ENCODE measurements around the gene EHD4.

The EHD4 gene

GRCh38 chr15:41933326-41933725, 39.0 kb downstream of the EHD4 start:
- H3K4me1 ChIP-seq (ENCODE audit: control insufficient read depth in 1 of 2, insufficient read depth in 1 of 2, low read depth in 1 of 2, low read length in 1 of 2), result peaks cover 12 to 21% of the 10 kb centered on the region in 2 experiments
- no peak for TF ChIP-seq CTCF (IDR thresholded peaks at IDR 0.05)
- no peaks in the 10 kb centered on the region for H3K9me3 ChIP-seq
- H3K27me3 ChIP-seq, result no peaks in the 10 kb centered on the region
- no peak overlapping the region for H3K27ac ChIP-seq
- H3K4me3 ChIP-seq (ENCODE audit: low read depth in 1 of 2, low read length in 1 of 2), result no peak overlapping the region
- no peaks in the 10 kb centered on the region for H3K36me3 ChIP-seq

GRCh38 chr15:41932511-41933289, 39.7 kb downstream of the EHD4 start:
- Histone ChIP-seq H3K4me1 (ENCODE audit: control insufficient read depth in 1 of 2, insufficient read depth in 1 of 2, low read depth in 1 of 2, low read length in 1 of 2) (peaks cover 14 to 26% of the 10 kb centered on the region in 2 experiments), H3K27me3 (no peaks in the 10 kb centered on the region), H3K36me3 (no peaks in the 10 kb centered on the region), H3K9me3 (no peaks in the 10 kb centered on the region), H3K27ac (no peak overlapping the region), H3K4me3 (ENCODE audit: low read depth in 1 of 2, low read length in 1 of 2) (no peak overlapping the region)
- no peak for TF ChIP-seq CTCF (IDR thresholded peaks at IDR 0.05)

- no peak for TF ChIP-seq CTCF (IDR thresholded peaks at IDR 0.05)
- no peaks in the 10 kb centered on the region for H3K27me3 ChIP-seq
- H3K4me3 ChIP-seq (ENCODE audit: low read depth in 1 of 2, low read length in 1 of 2), result no peak overlapping the region
- peaks cover 18 to 29% of the 10 kb centered on the region in 2 experiments for H3K4me1 ChIP-seq (ENCODE audit: control insufficient read depth in 1 of 2, insufficient read depth in 1 of 2, low read depth in 1 of 2, low read length in 1 of 2)
- no peaks in the 10 kb centered on the region for H3K36me3 ChIP-seq
- no peak overlapping the region for H3K27ac ChIP-seq
- H3K9me3 ChIP-seq, result no peaks in the 10 kb centered on the region
Observed at GRCh38 chr15:41932101-41932500, 40.3 kb downstream of the EHD4 start.

- TF ChIP-seq CTCF (IDR thresholded peaks at IDR 0.05), result no peak
- H3K4me1 ChIP-seq (ENCODE audit: control insufficient read depth in 1 of 2, insufficient read depth in 1 of 2, low read depth in 1 of 2, low read length in 1 of 2), result peaks cover 14 to 30% of the 10 kb centered on the region in 2 experiments
- H3K27ac ChIP-seq, result no peak overlapping the region
- H3K36me3 ChIP-seq, result no peaks in the 10 kb centered on the region
- no peaks in the 10 kb centered on the region for H3K27me3 ChIP-seq
- no peak overlapping the region for H3K4me3 ChIP-seq (ENCODE audit: low read depth in 1 of 2, low read length in 1 of 2)
- no peaks in the 10 kb centered on the region for H3K9me3 ChIP-seq
Observed at GRCh38 chr15:41930867-41931222, 41.5 kb downstream of the EHD4 start.

GRCh38 chr15:41930221-41930866, 42.0 kb downstream of the EHD4 start:
- no peak overlapping the region for H3K4me3 ChIP-seq (ENCODE audit: low read depth in 1 of 2, low read length in 1 of 2)
- H3K9me3 ChIP-seq, result no peaks in the 10 kb centered on the region
- H3K36me3 ChIP-seq, result no peaks in the 10 kb centered on the region
- no peak for TF ChIP-seq CTCF (IDR thresholded peaks at IDR 0.05)
- H3K27ac ChIP-seq, result no peak overlapping the region
- H3K4me1 ChIP-seq (ENCODE audit: control insufficient read depth in 1 of 2, insufficient read depth in 1 of 2, low read depth in 1 of 2, low read length in 1 of 2), result peaks cover 14 to 30% of the 10 kb centered on the region in 2 experiments
- H3K27me3 ChIP-seq, result no peaks in the 10 kb centered on the region

All from neutrophil (primary cell).